PC-9 (cell line): ENCODE results near the gene SBF2.

ENCODE experiments used
- EZH2 ChIP-seq: fragments of 200-600 bp; sonication (generic); IDR thresholded peaks from 2 replicates; pipeline ENCODE4 v1.8.0; 2017; ENCODE audit warnings: antibody characterized with exemption, low read depth
- TF ChIP-seq, protein P1 (sequence below): fragments of 200-600 bp; sonication (generic); conservative IDR thresholded peaks from 2 replicates; pipeline ENCODE4 v1.6.1; 2017; ENCODE audit warnings: mixed run types, antibody characterized with exemption, mild to moderate bottlenecking, moderate library complexity

DNA sequence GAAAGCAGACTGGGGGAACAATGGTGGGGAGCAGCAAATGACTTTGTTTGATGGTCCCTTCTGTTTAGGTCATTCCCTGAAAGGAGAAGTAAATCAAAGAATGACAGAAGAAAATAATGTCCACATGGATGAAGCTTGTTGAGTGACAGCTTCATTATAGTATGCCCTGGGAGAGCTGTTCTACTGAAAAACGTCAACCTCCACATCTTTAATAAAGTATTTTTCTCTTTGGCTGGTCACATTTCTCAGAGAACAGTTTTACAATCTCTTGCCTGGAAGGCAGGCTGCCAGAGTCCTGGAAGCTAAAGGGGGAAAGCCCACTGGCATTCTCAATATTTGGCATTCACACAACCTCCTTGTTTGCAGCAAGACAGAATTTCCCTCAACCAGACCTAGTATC, 342.2 kb downstream of the SBF2 start:
- TF ChIP-seq EZH2: no peak
- TF ChIP-seq, protein P1, sequence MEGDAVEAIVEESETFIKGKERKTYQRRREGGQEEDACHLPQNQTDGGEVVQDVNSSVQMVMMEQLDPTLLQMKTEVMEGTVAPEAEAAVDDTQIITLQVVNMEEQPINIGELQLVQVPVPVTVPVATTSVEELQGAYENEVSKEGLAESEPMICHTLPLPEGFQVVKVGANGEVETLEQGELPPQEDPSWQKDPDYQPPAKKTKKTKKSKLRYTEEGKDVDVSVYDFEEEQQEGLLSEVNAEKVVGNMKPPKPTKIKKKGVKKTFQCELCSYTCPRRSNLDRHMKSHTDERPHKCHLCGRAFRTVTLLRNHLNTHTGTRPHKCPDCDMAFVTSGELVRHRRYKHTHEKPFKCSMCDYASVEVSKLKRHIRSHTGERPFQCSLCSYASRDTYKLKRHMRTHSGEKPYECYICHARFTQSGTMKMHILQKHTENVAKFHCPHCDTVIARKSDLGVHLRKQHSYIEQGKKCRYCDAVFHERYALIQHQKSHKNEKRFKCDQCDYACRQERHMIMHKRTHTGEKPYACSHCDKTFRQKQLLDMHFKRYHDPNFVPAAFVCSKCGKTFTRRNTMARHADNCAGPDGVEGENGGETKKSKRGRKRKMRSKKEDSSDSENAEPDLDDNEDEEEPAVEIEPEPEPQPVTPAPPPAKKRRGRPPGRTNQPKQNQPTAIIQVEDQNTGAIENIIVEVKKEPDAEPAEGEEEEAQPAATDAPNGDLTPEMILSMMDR: no peak
